DND-41 (cell line): ENCODE results near the gene DOCK9.

Experiments
- ATAC-seq: fragments of 200-7000 bp; cut with Tn5 transposase; 3 replicates; pipeline ENCODE4 v1.9.1; 2021; ENCODE audit warnings: low read depth; ENCODE audit not compliant: insufficient read depth
- DNase-seq: peaks from one replicate; pipeline ENCODE4 v3.0.0-alpha.2; 2020
- H2AFZ ChIP-seq: 2 replicates; pipeline ENCODE4 v1.6.0; 2012; ENCODE audit warnings: low read depth, low read length
- H3K27ac ChIP-seq: 2 replicates; pipeline ENCODE4 v1.5.1; 2012; ENCODE audit warnings: low read length, inconsistent platforms
- H3K27me3 ChIP-seq: fragments of 200-600 bp; sonication (generic); 2 replicates; pipeline ENCODE4 v1.6.0; 2012; ENCODE audit warnings: low read length, mild to moderate bottlenecking, inconsistent platforms; ENCODE audit not compliant: insufficient read depth, poor library complexity
- H3K36me3 ChIP-seq: 2 replicates; pipeline ENCODE4 v1.5.1; 2012; ENCODE audit warnings: low read length, inconsistent platforms; ENCODE audit not compliant: insufficient read depth
- H3K4me1 ChIP-seq: 2 replicates; pipeline ENCODE4 v1.5.1; 2012; ENCODE audit warnings: mild to moderate bottlenecking, low read length; ENCODE audit not compliant: insufficient read depth
- H3K4me2 ChIP-seq: 2 replicates; pipeline ENCODE4 v1.6.0; 2012; ENCODE audit warnings: mild to moderate bottlenecking, moderate library complexity, low read length, inconsistent platforms; ENCODE audit not compliant: insufficient read depth
- H3K4me3 ChIP-seq, 2 experiments: fragments of 200-600 bp in 1 of 2; shearing (Covaris generic) in 1 of 2; 2 replicates each; pipeline ENCODE4 v1.5.1; 2012 to 2016; ENCODE audit warnings: inconsistent platforms in 2 of 2, low read length in 2 of 2, mild to moderate bottlenecking in 2 of 2, low read depth in 1 of 2, moderate library complexity in 1 of 2
- H3K79me2 ChIP-seq: 2 replicates; pipeline ENCODE4 v1.6.0; 2012; ENCODE audit warnings: low read length, inconsistent platforms; ENCODE audit not compliant: insufficient read depth
- H3K9ac ChIP-seq: 2 replicates; pipeline ENCODE4 v1.6.0; 2012; ENCODE audit warnings: low read depth, mild to moderate bottlenecking, inconsistent platforms, low read length, moderate library complexity
- H3K9me3 ChIP-seq: 2 replicates; pipeline ENCODE4 v1.5.1; 2012; ENCODE audit warnings: low read length, moderate library complexity, mild to moderate bottlenecking, inconsistent platforms; ENCODE audit not compliant: insufficient read depth, severe bottlenecking
- H4K20me1 ChIP-seq: 2 replicates; pipeline ENCODE4 v1.6.0; 2012; ENCODE audit warnings: low read length; ENCODE audit not compliant: insufficient read depth
- CTCF ChIP-seq: IDR thresholded peaks from 2 replicates; pipeline ENCODE4 v1.5.1; 2012; ENCODE audit warnings: borderline replicate concordance, low read length, moderate library complexity, mild to moderate bottlenecking; ENCODE audit not compliant: poor library complexity, severe bottlenecking; ENCODE audit errors: extremely low read depth
- EZH2 ChIP-seq: IDR thresholded peaks from 3 replicates; pipeline ENCODE4 v1.6.1; 2012; ENCODE audit warnings: borderline replicate concordance, low read depth, mild to moderate bottlenecking, moderate library complexity, low read length, inconsistent platforms; ENCODE audit not compliant: severe bottlenecking

DOCK9 gene

GRCh38 chr13:98941126-98941525 is 36.7 kb downstream of the DOCK9 start:
- ATAC-seq: no peak
- TF ChIP-seq EZH2 (no peak), CTCF (no peak)
- no peaks in the 10 kb centered on the region for H3K27me3 ChIP-seq
- no peak overlapping the region for H3K4me2 ChIP-seq
- H3K27ac ChIP-seq: no peak overlapping the region
- H3K4me1 ChIP-seq: no peaks in the 10 kb centered on the region
- H2AFZ ChIP-seq: no peak overlapping the region
- H3K4me3 ChIP-seq: no peak overlapping the region
- no peaks in the 10 kb centered on the region for H3K36me3 ChIP-seq
- DNase-seq: no peak
- no peaks in the 10 kb centered on the region for H3K79me2 ChIP-seq
- H3K9ac ChIP-seq: no peak overlapping the region
- no peaks in the 10 kb centered on the region for H3K9me3 ChIP-seq
- no peaks in the 10 kb centered on the region for H4K20me1 ChIP-seq

- Histone ChIP-seq H3K79me2 (no peaks in the 10 kb centered on the region), H3K27me3 (no peaks in the 10 kb centered on the region), H3K4me3 (no peak overlapping the region), H3K36me3 (no peaks in the 10 kb centered on the region), H2AFZ (no peak overlapping the region), H4K20me1 (no peaks in the 10 kb centered on the region), H3K27ac (no peak overlapping the region), H3K4me2 (no peak overlapping the region), H3K9me3 (no peaks in the 10 kb centered on the region), H3K4me1 (no peaks in the 10 kb centered on the region), H3K9ac (no peak overlapping the region)
- ATAC-seq: no peak
- no peak for TF ChIP-seq CTCF
- no peak for TF ChIP-seq EZH2
- DNase-seq: no peak
Observed at GRCh38 chr13:98940325-98941001, 37.4 kb downstream of the DOCK9 start.

- Histone ChIP-seq H3K27ac (no peak overlapping the region), H3K9me3 (no peaks in the 10 kb centered on the region), H3K36me3 (no peaks in the 10 kb centered on the region), H3K4me2 (no peak overlapping the region), H2AFZ (no peak overlapping the region), H3K4me3 (no peak overlapping the region), H4K20me1 (no peaks in the 10 kb centered on the region), H3K27me3 (no peaks in the 10 kb centered on the region), H3K79me2 (no peaks in the 10 kb centered on the region), H3K9ac (no peak overlapping the region), H3K4me1 (no peaks in the 10 kb centered on the region)
- TF ChIP-seq CTCF (no peak), EZH2 (no peak)
- DNase-seq (no peak), ATAC-seq (no peak)
Observed at GRCh38 chr13:98939660-98940191, 38.1 kb downstream of the DOCK9 start.

- DNase-seq: no peak
- H3K4me3 ChIP-seq: no peak overlapping the region
- no peak overlapping the region for H3K4me2 ChIP-seq
- no peak overlapping the region for H3K27ac ChIP-seq
- no peaks in the 10 kb centered on the region for H3K27me3 ChIP-seq
- no peak for ATAC-seq
- peaks cover 2% of the 10 kb centered on the region for H3K9me3 ChIP-seq
- no peak overlapping the region for H2AFZ ChIP-seq
- no peaks in the 10 kb centered on the region for H4K20me1 ChIP-seq
- H3K36me3 ChIP-seq: no peaks in the 10 kb centered on the region
- H3K4me1 ChIP-seq: no peaks in the 10 kb centered on the region
- H3K79me2 ChIP-seq: no peaks in the 10 kb centered on the region
- no peak for TF ChIP-seq CTCF
- no peak for TF ChIP-seq EZH2
- H3K9ac ChIP-seq: no peak overlapping the region
Observed at GRCh38 chr13:98938801-98939200, 39.1 kb downstream of the DOCK9 start.
